ENCODE results near the gene SBNO2.

Gene SBNO2

GRCh38 chr19:1086613-1087012 is 87.5 kb downstream of the SBNO2 start:
- no peak for DNase-seq

GRCh38 chr19:1085676-1086442 is 88.2 kb downstream of the SBNO2 start:
- DNase-seq = no peak

DNA sequence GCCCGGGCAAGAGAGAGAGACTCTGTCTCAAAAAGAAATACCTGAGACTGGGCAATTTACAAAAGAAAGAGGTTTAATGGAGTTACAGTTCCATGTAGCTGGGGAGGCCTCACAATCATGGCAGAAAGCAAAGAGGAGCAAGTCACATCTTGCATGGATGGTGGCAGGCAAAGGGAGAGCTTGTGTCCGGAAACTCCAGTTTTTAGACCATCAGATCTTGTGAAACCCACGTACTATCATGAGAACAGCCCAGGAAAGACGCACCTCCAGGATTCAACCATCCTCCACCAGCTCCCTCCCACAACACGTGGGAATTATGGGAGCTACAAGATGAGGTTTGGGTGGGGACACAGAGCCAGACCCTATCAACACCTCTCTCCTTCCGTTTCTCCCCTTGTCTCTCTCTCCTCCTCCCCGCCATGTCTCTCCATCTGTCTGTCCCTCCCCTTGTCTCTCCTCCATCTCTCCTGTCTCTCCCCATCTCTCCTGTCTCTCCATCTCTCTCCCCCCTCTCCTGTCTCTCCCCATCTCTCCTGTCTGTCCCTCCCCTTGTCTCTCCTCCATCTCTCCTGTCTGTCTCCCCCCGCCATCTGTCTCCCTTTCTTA is 88.9 kb downstream of the SBNO2 start:
- DNase-seq = no peak

- DNase-seq = no peak
Observed at GRCh38 chr19:1084024-1084868, 89.8 kb downstream of the SBNO2 start.

- DNase-seq = no peak
Observed at GRCh38 chr19:1082928-1083816, 90.9 kb downstream of the SBNO2 start.

DNA sequence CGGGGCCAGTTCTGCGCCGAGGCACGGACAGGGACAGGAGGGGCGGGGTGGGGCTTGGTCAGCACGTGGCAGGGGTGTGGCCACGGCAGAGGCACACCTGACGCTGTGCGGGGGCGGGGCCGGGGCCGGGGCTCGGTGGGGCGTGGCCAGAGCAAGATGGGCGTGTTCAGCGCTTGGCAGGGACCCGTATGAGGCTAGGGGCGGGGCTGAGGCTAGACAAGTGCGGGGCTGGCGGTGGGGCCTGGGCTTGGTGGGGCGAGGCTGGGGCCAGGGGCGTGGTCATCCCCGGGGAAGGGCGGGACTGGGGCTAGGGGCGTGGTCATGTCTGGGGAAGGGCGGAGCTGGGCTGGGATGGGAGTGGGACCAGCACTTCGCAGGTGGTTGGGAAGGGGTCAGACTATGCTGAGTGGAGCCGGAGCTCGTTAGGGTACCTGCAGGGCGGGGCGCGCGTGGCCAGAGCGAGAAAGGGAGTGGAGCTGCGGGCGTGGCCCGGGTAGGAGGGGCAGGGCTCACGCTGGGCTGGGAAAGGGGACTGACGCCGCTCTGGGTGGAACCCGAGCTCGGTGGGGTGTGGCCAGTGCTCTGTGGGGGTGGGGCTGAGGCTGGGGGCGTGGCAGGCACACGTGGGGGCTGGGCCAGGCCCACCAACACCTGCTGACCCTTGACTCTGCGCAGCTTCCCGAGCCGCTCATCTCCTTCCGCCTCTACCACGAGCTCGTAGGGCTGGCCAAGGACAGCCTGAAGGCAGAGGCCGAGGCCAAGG is 91.7 kb downstream of the SBNO2 start:
- peak; percentile 90 for DNase-seq

GRCh38 chr19:1081301-1082164 is 92.5 kb downstream of the SBNO2 start:
- no peak for DNase-seq

- no peak for DNase-seq
Observed at GRCh38 chr19:1080360-1081161, 93.5 kb downstream of the SBNO2 start.

- DNase-seq = peak; percentile 70
Observed at GRCh38 chr19:1079566-1080111, 94.4 kb downstream of the SBNO2 start.

- peak; percentile 95 for DNase-seq
Observed at GRCh38 chr19:1076951-1077350, 97.1 kb downstream of the SBNO2 start.

GRCh38 chr19:1076046-1076386 is 98.1 kb downstream of the SBNO2 start:
- DNase-seq = no peak

- peak; percentile 94 for DNase-seq
Observed at GRCh38 chr19:1074544-1075283, 99.4 kb downstream of the SBNO2 start.

DNA sequence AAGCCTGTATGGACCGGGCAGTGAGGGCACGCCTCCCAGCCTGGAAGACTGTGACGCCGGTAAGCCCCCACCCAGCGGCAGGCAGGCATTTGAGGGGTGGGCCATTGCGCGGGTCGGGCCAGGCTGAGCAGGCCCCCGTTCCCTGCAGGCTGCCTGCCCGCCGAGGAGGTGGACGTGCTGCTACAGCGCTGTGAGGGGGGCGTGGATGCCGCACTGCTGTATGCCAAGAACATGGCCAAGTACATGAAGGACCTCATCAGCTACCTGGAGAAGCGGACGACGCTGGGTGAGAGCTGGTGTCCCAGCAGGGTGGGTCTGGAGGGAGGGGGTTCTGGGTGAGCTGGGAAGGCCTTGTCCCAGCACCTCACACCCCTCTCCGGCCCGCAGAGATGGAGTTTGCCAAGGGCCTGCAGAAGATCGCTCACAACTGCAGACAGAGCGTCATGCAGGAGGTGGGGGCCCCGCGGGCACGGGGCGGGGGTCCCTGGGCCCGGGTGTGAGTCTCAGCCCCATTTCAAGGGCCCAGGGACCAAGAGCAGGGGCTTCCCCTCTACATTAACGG is 100.0 kb downstream of the SBNO2 start:
- no peak for DNase-seq

DNA sequence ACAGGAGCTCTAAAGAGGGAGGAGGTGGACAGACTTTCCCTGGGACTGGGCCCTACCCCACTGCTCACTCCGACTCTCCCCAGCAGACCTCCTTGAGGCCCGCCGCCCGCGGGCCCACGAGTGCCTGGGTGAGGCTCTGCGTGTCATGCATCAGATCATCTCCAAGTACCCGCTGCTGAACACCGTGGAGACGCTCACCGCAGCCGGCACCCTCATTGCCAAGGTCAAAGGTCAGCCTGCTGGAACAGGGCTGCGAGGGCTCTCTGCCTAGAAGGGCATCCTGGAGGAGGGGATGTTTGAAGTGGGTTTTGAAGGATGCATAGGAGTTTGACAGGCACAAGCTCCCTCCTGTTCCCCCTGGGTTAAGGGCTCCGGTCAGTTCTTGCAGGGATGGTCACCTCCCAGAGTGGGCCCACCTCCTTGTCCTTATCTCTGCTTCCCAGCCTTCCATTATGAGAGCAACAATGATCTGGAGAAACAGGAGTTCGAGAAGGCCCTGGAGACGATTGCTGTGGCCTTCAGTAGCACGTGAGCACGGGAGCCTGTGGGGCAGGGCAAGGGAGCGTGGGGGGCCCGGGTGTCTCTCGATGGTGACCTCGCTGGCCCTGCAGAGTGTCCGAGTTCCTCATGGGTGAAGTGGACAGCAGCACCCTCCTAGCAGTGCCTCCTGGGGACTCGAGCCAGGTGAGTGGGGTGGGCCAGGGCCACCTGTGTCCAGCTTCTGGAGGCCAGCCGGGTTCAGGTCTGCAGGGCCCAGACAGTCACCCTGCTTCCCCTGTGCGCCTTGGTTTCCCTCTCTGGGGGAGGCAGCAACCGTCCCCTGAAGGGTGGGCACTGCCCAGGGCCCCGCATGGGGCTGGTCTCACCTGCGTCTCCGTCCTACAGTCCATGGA is 100.8 kb downstream of the SBNO2 start:
- DNase-seq = no peak

DNA sequence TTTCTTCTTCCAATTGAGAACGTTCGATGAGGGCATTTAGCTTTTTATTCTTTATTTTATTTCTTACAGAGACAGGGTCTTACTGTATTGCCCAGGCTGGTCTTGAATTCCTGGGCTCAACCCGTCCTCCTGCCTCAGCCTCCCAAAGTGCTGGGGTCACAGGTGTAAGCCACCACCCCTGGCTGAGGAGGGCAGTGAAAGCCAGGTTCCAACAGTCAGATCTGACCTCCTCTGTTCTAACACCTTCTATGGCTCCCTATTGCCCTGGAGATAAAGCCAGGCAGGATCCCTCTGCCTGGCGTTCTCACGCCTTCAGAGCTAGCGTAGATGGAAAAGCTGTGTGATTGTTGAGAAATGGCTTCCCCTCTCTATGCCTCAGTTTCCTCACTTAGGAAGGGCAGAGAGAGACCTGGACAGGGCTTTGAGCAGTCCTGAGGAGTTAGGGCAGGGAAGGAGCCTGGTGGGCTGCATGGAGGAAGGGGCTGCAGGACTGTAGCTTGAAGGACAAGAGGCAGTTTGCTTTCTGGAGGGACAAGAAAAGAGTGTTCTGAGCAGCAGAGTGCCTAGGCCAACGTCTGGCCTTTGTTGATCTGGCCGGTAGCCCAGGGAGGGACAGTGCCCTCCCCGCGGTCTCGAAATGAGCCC is 101.6 kb downstream of the SBNO2 start:
- DNase-seq = no peak

DNA sequence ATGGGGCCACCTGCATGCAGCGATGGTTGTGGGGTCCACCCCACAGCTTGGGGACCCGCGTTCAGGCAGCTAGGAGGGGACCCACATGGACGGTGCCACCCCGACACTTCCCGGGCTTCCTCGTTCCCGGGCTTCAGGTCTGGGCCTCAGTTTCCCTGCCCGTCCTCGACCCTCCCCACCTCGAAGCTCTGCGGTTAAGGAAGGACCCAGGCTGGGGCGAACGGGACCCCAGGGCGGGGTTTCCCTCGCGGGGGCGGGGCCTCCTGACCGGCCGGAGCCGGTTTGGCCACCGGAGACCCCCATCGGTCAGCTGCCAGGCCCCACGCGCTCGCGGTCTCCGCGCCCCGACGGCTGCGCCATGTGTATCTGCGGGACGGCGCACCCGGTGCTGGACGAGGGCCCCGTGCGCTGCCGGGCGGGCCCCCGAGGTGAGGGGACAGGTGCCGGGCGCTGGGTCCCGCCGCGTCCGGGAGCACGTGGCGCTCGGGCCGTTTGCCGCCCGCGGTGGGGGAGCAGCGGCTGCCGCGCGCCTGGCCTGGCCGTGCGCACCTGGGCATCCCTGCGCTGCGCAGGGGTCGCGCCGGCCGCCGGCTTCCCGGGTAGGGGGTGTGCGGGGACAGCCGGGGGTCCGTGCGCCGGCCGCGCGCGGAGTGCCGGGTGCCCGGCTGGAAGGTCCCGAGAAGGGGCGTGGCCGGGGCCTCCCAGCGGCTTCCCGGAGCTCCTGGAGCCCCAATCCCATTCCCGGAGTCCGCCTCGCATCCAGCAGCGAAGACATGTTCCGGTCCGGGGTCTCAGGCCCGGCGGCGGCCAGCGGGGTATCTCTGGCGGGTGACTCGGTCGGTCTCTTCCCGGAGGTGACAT is 102.9 kb downstream of the SBNO2 start:
- no peak for DNase-seq
